Panc1 (cell line): Measurements from ENCODE around the gene SLC2A4. TPM values are rescaled to one million over a fixed set of nuclear protein-coding genes. Genes with fewer than 3 reads are reported as not detected.

ENCODE experiments used
- ATAC-seq: fragments of 200-7000 bp; cut with Tn5 transposase; 2 replicates; pipeline ENCODE4 v1.9.1; 2020; ENCODE audit warnings: mild to moderate bottlenecking, moderate library complexity
- BruUV-seq: library from RNA; stranded (reverse); fragments of 400-500 nt; replicated peaks from 2 replicates; lab custom pipeline; 2021; lab: Mats Ljungman, UMichigan
- CTCF ChIA-PET: fragments of 300-600 bp; sonication (Branson Sonifier 250); formaldehyde crosslinking; loops from one replicate; lab custom pipeline; 2022; ENCODE audit warnings: antibody characterized with exemption; lab: Charles Lee
- POLR2A ChIA-PET: fragments of 300-600 bp; sonication (Branson Sonifier 250); formaldehyde crosslinking; loops from one replicate; lab custom pipeline; 2022; ENCODE audit warnings: antibody characterized with exemption; lab: Charles Lee
- DNase-seq: peaks from one replicate; pipeline ENCODE4 v3.0.0-alpha.2; 2010; ENCODE audit warnings: low read depth, low spot score
- H3K27ac ChIP-seq: 2 replicates; pipeline ENCODE4 v1.5.1; 2011; ENCODE audit warnings: mild to moderate bottlenecking, low read length, inconsistent platforms
- H3K27me3 ChIP-seq: fragments of 200-500 bp; sonication (Bioruptor generic); 2 replicates; pipeline ENCODE4 v1.6.0; 2014; ENCODE audit warnings: low read length, inconsistent platforms; ENCODE audit not compliant: control insufficient read depth, insufficient read depth
- H3K36me3 ChIP-seq: fragments of 200-500 bp; sonication (Bioruptor generic); 2 replicates; pipeline ENCODE4 v1.5.1; 2014; ENCODE audit warnings: inconsistent platforms, mild to moderate bottlenecking, low read length, moderate library complexity; ENCODE audit not compliant: control insufficient read depth, insufficient read depth
- H3K4me1 ChIP-seq: 2 replicates; pipeline ENCODE4 v1.5.1; 2011; ENCODE audit warnings: inconsistent platforms, mild to moderate bottlenecking, low read length, moderate library complexity; ENCODE audit not compliant: control insufficient read depth, insufficient read depth
- H3K4me3 ChIP-seq, 2 experiments: 2 replicates each; pipeline ENCODE4 v1.5.1; 2011 to 2012; ENCODE audit warnings: low read depth in 2 of 2, low read length in 2 of 2, mild to moderate bottlenecking in 2 of 2, inconsistent platforms in 1 of 2, moderate library complexity in 1 of 2
- H3K9me3 ChIP-seq: fragments of 200-500 bp; sonication (Bioruptor generic); 2 replicates; pipeline ENCODE4 v1.5.1; 2014; ENCODE audit warnings: low read depth, mild to moderate bottlenecking, inconsistent platforms, low read length, moderate library complexity; ENCODE audit not compliant: control insufficient read depth, insufficient read depth
- POLR2AphosphoS5 ChIP-seq: IDR thresholded peaks from 2 replicates; pipeline ENCODE4 v1.6.1; 2012; ENCODE audit warnings: mild to moderate bottlenecking, low read depth, low read length, moderate library complexity
- SIN3A ChIP-seq: IDR thresholded peaks from 2 replicates; pipeline ENCODE4 v1.6.1; 2012; ENCODE audit warnings: low read depth, mild to moderate bottlenecking, low read length, moderate library complexity, borderline replicate concordance; ENCODE audit not compliant: insufficient read depth
- in situ Hi-C: cut with HindIII; loops from 2 replicates; pipeline ENCODE4 v1.10.0; 2016; ENCODE audit warnings: low sequenced_read_pairs, low pct_unique_long_range_greater_than_20kb
- intact Hi-C: fragments of 100-400 bp; cut with micrococcal nuclease; formaldehyde crosslinking; loops from one replicate; pipeline ENCODE4 v1.10.0; 2022; ENCODE audit not compliant: unreplicated experiment
- total RNA-seq: library from RNA; stranded (reverse); gene quantifications from one replicate; pipeline ENCODE4 v1.2.1, GENCODE V29; 2021; ENCODE audit not compliant: unreplicated experiment
- TF ChIP-seq, protein P1 (sequence below), 2 experiments: IDR thresholded peaks; 2 replicates each; pipeline ENCODE4 v1.6.1; 2011 to 2012; ENCODE audit warnings: low read depth in 2 of 2, control low read depth in 1 of 2, low read length in 1 of 2, mild to moderate bottlenecking in 1 of 2, moderate library complexity in 1 of 2; ENCODE audit not compliant: insufficient read depth in 1 of 2

The SLC2A4 gene
- total RNA-seq, 1 experiment from 2014 or later = 0.31 TPM

DNA sequence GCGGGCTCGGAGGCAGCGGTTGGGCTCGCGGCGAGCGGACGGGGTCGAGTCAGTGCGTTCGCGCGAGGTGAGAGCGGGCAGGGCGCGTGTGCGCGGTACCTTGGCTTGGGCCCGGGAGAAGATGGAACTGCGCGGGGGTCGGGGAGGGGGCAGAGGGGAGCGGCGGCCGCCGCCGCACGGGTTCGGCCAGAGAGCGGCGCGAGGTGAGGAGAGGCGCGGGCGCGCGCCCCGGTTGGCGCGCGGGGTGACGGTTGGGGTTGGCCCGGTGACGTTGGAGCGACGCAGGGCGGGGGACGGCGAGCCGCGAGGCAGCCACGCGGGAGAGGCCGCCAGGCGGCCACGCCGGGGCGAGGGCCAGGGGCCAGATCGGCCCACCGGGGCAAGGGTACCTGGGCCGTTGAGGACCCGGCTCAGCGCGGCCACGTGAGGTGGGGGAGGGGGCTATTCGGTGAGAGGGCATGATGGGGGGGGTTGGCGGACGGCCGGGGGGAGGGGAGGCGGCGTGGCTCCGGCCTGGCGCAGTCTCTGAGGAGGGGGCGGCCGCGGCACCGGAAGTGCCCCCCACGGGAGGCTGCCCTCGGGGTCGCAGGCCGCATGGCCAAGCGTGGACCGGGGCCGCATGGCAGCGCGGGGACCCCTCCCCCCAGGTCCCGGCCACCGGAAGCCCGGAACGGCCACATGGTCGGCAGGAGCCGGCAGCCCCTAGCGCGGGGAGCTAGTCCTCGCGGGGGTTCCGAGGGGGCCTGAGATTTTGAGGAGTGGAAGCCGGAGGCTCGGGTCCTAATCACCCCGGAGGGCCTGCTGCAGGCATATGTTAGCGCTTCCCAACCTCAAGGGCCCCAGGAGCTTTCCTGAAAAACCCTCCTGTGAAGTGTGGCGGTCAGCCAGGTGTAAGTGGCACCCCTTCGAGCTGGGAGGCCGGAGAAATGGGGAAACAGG lies 26.4 kb downstream of the SLC2A4 start:
- BruUV-seq = no TSS peak

DNA sequence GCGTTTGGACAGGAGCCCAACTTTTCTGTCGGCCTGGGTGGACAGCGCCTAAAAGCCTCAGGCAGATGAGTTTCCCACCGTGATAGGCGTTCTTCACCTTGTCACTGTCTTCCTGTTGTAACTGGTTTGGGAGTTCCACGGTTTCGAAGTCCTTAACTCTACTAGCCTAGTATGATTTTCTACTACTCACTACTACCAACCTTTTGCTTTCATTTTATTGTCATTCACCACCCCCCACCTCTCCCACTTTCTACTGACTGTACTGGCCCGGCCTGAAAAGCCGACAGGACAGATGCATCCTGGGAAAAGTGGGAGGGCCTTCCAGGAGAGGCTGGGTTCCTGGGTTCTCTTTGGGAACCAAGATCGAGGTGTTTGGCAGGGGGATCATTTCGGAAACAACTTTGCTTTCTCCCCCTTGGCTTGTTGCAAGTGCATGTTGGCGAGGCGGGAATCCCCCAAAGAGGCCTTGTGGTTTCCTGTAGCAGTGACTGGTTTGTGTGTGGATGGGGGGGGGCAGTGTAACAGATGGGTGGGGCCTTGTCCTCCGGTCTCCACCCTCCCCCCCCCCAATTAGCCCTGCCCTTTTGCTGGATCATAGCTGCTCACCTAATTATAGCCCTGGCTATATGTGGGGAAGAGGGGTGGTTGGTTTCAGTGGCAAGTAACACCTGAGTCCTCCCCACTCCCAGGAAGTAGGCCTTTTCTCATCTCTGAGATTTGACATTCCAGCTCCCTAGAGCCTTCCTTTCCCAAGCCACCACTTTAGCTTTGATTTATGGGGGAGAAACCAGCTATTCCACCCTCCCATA lies 27.3 kb downstream of the SLC2A4 start:
- CTCF ChIA-PET = no interaction called here
- BruUV-seq = TSS peak; percentile 83
- POLR2A ChIA-PET = interaction anchor here (0.7 to 0.9 kb wide), 2 partner anchors 15 to 21 kb away, joined by 3 read pairs; partner anchors contain the start of gene NEURL4

More for the DNA sequence above, 26.4 kb downstream of the SLC2A4 start:
- Histone ChIP-seq H3K27me3 (no peaks in the 10 kb centered on the region), H3K4me3 (peak overlapping the region; percentile 86 to 92), H3K4me1 (peaks cover 35% of the 10 kb centered on the region), H3K36me3 (peaks cover 22% of the 10 kb centered on the region), H3K27ac (peak overlapping the region; percentile 93), H3K9me3 (no peaks in the 10 kb centered on the region)
- POLR2A ChIA-PET = interaction anchor here (0.7 to 0.9 kb wide), 2 partner anchors 14 to 21 kb away, joined by 3 read pairs; partner anchors contain the start of gene NEURL4
- intact Hi-C loops = no loop called here
- ATAC-seq (peak; percentile 54), DNase-seq (no peak)
- in situ Hi-C loops = no loop called here
- TF ChIP-seq SIN3A = peak; percentile 48; the same call in 1 of the 2 replicates
- no peak for TF ChIP-seq POLR2AphosphoS5
- CTCF ChIA-PET = no interaction called here

More for the DNA sequence above, 27.3 kb downstream of the SLC2A4 start:
- in situ Hi-C loops = no loop called here
- Histone ChIP-seq H3K9me3 (no peaks in the 10 kb centered on the region), H3K27ac (peak overlapping the region; percentile 93), H3K4me3 (peak overlapping the region; percentile 86 to 92), H3K36me3 (peaks cover 22% of the 10 kb centered on the region), H3K27me3 (no peaks in the 10 kb centered on the region), H3K4me1 (peaks cover 42% of the 10 kb centered on the region)
- DNase-seq (no peak), ATAC-seq (peak; percentile 58)
- intact Hi-C loops = no loop called here
- TF ChIP-seq, protein P1, sequence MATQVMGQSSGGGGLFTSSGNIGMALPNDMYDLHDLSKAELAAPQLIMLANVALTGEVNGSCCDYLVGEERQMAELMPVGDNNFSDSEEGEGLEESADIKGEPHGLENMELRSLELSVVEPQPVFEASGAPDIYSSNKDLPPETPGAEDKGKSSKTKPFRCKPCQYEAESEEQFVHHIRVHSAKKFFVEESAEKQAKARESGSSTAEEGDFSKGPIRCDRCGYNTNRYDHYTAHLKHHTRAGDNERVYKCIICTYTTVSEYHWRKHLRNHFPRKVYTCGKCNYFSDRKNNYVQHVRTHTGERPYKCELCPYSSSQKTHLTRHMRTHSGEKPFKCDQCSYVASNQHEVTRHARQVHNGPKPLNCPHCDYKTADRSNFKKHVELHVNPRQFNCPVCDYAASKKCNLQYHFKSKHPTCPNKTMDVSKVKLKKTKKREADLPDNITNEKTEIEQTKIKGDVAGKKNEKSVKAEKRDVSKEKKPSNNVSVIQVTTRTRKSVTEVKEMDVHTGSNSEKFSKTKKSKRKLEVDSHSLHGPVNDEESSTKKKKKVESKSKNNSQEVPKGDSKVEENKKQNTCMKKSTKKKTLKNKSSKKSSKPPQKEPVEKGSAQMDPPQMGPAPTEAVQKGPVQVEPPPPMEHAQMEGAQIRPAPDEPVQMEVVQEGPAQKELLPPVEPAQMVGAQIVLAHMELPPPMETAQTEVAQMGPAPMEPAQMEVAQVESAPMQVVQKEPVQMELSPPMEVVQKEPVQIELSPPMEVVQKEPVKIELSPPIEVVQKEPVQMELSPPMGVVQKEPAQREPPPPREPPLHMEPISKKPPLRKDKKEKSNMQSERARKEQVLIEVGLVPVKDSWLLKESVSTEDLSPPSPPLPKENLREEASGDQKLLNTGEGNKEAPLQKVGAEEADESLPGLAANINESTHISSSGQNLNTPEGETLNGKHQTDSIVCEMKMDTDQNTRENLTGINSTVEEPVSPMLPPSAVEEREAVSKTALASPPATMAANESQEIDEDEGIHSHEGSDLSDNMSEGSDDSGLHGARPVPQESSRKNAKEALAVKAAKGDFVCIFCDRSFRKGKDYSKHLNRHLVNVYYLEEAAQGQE (IDR thresholded peaks at IDR 0.05; ENCODE audit: insufficient read depth in 1 of 2, low read depth in 2 of 2, low read length in 1 of 2) = peak in 1 of 2 experiments; percentile 39; a peak in 1 of 4 replicates
- no peak for TF ChIP-seq SIN3A
- TF ChIP-seq POLR2AphosphoS5 = peak; percentile 46
